GM23338 (cell line): ENCODE results near the gene HEXD. TPM values are rescaled to one million over a fixed set of nuclear protein-coding genes. Genes with fewer than 3 reads are reported as not detected.
A peak's percentile ranks its signal among the peaks of the same experiment; 100 is the strongest.

Source experiments
- ATAC-seq: fragments of 200-7000 bp; cut with Tn5 transposase; 3 replicates; pipeline ENCODE4 v1.9.1; 2020
- DNase-seq: peaks from one replicate; pipeline ENCODE4 v3.0.0-alpha.2; 2015; ENCODE audit warnings: low spot score
- H2AFZ ChIP-seq: fragments of 200-600 bp; sonication (generic); 2 replicates; pipeline ENCODE4 v1.8.0; 2016; ENCODE audit warnings: antibody characterized with exemption, mild to moderate bottlenecking, moderate library complexity
- H3F3A ChIP-seq: fragments of 200-600 bp; sonication (generic); replicated peaks from 2 replicates; pipeline ENCODE4 v1.8.0; 2017; ENCODE audit warnings: antibody characterized with exemption, mixed run types, low read depth
- H3K27ac ChIP-seq: fragments of 200-600 bp; sonication (generic); 2 replicates; pipeline ENCODE4 v1.6.1; 2016; ENCODE audit warnings: low read depth
- H3K27me3 ChIP-seq: fragments of 200-600 bp; sonication (generic); 2 replicates; pipeline ENCODE4 v1.8.0; 2016; ENCODE audit warnings: mild to moderate bottlenecking, mixed run types, moderate library complexity; ENCODE audit not compliant: insufficient read depth
- H3K36me3 ChIP-seq: fragments of 200-600 bp; sonication (generic); 2 replicates; pipeline ENCODE4 v1.8.0; 2016; ENCODE audit warnings: mild to moderate bottlenecking; ENCODE audit not compliant: insufficient read depth
- H3K4me1 ChIP-seq: fragments of 200-600 bp; sonication (generic); 2 replicates; pipeline ENCODE4 v1.8.0; 2016; ENCODE audit warnings: mild to moderate bottlenecking, moderate library complexity; ENCODE audit not compliant: insufficient read depth
- H3K4me2 ChIP-seq: fragments of 200-600 bp; sonication (generic); 2 replicates; pipeline ENCODE4 v1.7.1; 2017; ENCODE audit warnings: mixed run types
- H3K4me3 ChIP-seq: fragments of 200-600 bp; sonication (generic); 2 replicates; pipeline ENCODE4 v1.6.1; 2016; ENCODE audit warnings: mixed run types
- H3K79me2 ChIP-seq: fragments of 200-600 bp; sonication (generic); replicated peaks from 2 replicates; pipeline ENCODE4 v1.8.0; 2017; ENCODE audit warnings: mild to moderate bottlenecking; ENCODE audit not compliant: insufficient read depth
- H3K9me2 ChIP-seq: fragments of 200-600 bp; sonication (generic); 2 replicates; pipeline ENCODE4 v1.8.0; 2017; ENCODE audit not compliant: insufficient read depth
- H4K20me1 ChIP-seq: fragments of 200-600 bp; sonication (generic); replicated peaks from 2 replicates; pipeline ENCODE4 v1.8.0; 2017; ENCODE audit warnings: mild to moderate bottlenecking; ENCODE audit not compliant: insufficient read depth
- H3K27ac Mint-ChIP-seq: 2 replicates; pipeline ENCODE4 v1.8.0; 2020; ENCODE audit warnings: inconsistent platforms, mild to moderate bottlenecking, moderate library complexity, mixed read lengths
- H3K27me3 Mint-ChIP-seq: 3 replicates; pipeline ENCODE4 v1.8.0; 2022; ENCODE audit warnings: low read depth, mild to moderate bottlenecking, moderate library complexity, mixed read lengths, inconsistent platforms; ENCODE audit not compliant: insufficient read depth, poor library complexity
- H3K36me3 Mint-ChIP-seq: 3 replicates; pipeline ENCODE4 v1.8.0; 2021; ENCODE audit warnings: low read depth, mild to moderate bottlenecking, inconsistent platforms, moderate library complexity, mixed read lengths
- H3K4me1 Mint-ChIP-seq: 3 replicates; pipeline ENCODE4 v1.8.0; 2020; ENCODE audit warnings: mild to moderate bottlenecking, inconsistent platforms, mixed read lengths
- H3K4me3 Mint-ChIP-seq: 3 replicates; pipeline ENCODE4 v1.8.0; 2021; ENCODE audit warnings: moderate library complexity, mild to moderate bottlenecking, inconsistent platforms, mixed read lengths
- H3K9me3 Mint-ChIP-seq: 3 replicates; pipeline ENCODE4 v1.8.0; 2020; ENCODE audit warnings: moderate library complexity, mild to moderate bottlenecking, inconsistent platforms, mixed read lengths
- CREB1 ChIP-seq: fragments of 250-450 bp; sonication (Bioruptor Pico); IDR thresholded peaks from 2 replicates; pipeline ENCODE4 v1.5.0; 2020; ENCODE audit warnings: low read depth, mild to moderate bottlenecking, moderate library complexity
- EZH2 ChIP-seq: fragments of 200-600 bp; sonication (generic); IDR thresholded peaks from one replicate; pipeline ENCODE4 v1.8.0; 2017; ENCODE audit warnings: antibody characterized with exemption, mild to moderate bottlenecking, low read depth; ENCODE audit not compliant: unreplicated experiment
- EZH2phosphoT487 ChIP-seq: fragments of 200-600 bp; sonication (generic); IDR thresholded peaks from one replicate; pipeline ENCODE4 v1.8.1; 2018; ENCODE audit warnings: antibody characterized with exemption; ENCODE audit not compliant: unreplicated experiment
- NANOG ChIP-seq: IDR thresholded peaks from 2 replicates; pipeline ENCODE4 v1.6.1; 2016; ENCODE audit warnings: antibody characterized with exemption, borderline replicate concordance
- POLR2AphosphoS5 ChIP-seq: IDR thresholded peaks from 2 replicates; pipeline ENCODE4 v1.6.1; 2016; ENCODE audit warnings: antibody characterized with exemption, low read depth
- STAT1 ChIP-seq: IDR thresholded peaks from one replicate; pipeline ENCODE4 v1.6.1; 2016; ENCODE audit warnings: antibody characterized with exemption; ENCODE audit not compliant: unreplicated experiment
- ZNF114 ChIP-seq: fragments of 250-450 bp; sonication (Bioruptor Pico); IDR thresholded peaks from 2 replicates; pipeline ENCODE4 v1.5.0; 2020; ENCODE audit warnings: mild to moderate bottlenecking, moderate library complexity
- ZNF331 ChIP-seq: fragments of 250-450 bp; sonication (Bioruptor Pico); IDR thresholded peaks from 2 replicates; pipeline ENCODE4 v1.5.0; 2020; ENCODE audit warnings: low read depth, mild to moderate bottlenecking, moderate library complexity
- polyA plus RNA-seq: library from polyadenylated mRNA; unstranded; fragments of >200 nt; fragmentation: Nextera tagmentation; extraction: Ambion mirVana; gene quantifications from 2 replicates; pipeline ENCODE4 v1.2.1, GENCODE V29; 2016
- total RNA-seq: library from RNA; depleted of rRNA; stranded (reverse); fragments of >200 nt; shearing (Covaris generic); gene quantifications from 2 replicates; pipeline ENCODE4 v1.2.3, GENCODE V29; 2014
- TF ChIP-seq, protein P1 (sequence below): fragments of 250-450 bp; sonication (Bioruptor Pico); IDR thresholded peaks from 2 replicates; pipeline ENCODE4 v1.5.0; 2020; ENCODE audit warnings: mild to moderate bottlenecking, moderate library complexity
- TF ChIP-seq, protein P2 (sequence below), 2 experiments: fragments of 200-600 bp in 1 of 2; sonication (generic) in 1 of 2; conservative IDR thresholded peaks; 2 replicates each; pipeline versions ENCODE4 v1.5.1 to v1.6.1; 2016 to 2017; ENCODE audit warnings: antibody characterized with exemption in 2 of 2, low read depth in 2 of 2, mild to moderate bottlenecking in 2 of 2, moderate library complexity in 1 of 2

Gene HEXD
- total and polyA plus RNA-seq, 2 experiments from 2014 or later = 11.9 to 31.1 TPM

DNA sequence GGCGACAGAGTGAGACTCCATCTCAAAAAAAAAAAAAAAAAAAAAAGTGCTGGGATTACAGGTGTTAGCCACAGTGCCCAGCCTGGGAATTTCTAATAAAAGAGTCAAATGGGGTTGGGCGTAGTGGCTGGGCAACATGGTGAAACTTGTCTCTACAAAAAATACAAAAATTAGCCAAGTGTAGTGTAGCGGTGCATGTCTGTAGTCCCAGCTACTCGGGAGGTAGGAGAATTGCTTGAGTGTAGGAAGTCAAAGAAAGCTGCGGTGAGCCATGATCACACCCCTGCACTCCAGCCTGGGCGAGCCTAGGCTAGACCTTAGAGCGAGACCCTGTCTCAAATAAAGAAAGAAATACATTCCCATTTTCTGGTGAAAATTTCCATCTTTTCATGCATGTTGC lies 48.9 kb upstream of the HEXD start (continued):
- TF ChIP-seq, protein P1, sequence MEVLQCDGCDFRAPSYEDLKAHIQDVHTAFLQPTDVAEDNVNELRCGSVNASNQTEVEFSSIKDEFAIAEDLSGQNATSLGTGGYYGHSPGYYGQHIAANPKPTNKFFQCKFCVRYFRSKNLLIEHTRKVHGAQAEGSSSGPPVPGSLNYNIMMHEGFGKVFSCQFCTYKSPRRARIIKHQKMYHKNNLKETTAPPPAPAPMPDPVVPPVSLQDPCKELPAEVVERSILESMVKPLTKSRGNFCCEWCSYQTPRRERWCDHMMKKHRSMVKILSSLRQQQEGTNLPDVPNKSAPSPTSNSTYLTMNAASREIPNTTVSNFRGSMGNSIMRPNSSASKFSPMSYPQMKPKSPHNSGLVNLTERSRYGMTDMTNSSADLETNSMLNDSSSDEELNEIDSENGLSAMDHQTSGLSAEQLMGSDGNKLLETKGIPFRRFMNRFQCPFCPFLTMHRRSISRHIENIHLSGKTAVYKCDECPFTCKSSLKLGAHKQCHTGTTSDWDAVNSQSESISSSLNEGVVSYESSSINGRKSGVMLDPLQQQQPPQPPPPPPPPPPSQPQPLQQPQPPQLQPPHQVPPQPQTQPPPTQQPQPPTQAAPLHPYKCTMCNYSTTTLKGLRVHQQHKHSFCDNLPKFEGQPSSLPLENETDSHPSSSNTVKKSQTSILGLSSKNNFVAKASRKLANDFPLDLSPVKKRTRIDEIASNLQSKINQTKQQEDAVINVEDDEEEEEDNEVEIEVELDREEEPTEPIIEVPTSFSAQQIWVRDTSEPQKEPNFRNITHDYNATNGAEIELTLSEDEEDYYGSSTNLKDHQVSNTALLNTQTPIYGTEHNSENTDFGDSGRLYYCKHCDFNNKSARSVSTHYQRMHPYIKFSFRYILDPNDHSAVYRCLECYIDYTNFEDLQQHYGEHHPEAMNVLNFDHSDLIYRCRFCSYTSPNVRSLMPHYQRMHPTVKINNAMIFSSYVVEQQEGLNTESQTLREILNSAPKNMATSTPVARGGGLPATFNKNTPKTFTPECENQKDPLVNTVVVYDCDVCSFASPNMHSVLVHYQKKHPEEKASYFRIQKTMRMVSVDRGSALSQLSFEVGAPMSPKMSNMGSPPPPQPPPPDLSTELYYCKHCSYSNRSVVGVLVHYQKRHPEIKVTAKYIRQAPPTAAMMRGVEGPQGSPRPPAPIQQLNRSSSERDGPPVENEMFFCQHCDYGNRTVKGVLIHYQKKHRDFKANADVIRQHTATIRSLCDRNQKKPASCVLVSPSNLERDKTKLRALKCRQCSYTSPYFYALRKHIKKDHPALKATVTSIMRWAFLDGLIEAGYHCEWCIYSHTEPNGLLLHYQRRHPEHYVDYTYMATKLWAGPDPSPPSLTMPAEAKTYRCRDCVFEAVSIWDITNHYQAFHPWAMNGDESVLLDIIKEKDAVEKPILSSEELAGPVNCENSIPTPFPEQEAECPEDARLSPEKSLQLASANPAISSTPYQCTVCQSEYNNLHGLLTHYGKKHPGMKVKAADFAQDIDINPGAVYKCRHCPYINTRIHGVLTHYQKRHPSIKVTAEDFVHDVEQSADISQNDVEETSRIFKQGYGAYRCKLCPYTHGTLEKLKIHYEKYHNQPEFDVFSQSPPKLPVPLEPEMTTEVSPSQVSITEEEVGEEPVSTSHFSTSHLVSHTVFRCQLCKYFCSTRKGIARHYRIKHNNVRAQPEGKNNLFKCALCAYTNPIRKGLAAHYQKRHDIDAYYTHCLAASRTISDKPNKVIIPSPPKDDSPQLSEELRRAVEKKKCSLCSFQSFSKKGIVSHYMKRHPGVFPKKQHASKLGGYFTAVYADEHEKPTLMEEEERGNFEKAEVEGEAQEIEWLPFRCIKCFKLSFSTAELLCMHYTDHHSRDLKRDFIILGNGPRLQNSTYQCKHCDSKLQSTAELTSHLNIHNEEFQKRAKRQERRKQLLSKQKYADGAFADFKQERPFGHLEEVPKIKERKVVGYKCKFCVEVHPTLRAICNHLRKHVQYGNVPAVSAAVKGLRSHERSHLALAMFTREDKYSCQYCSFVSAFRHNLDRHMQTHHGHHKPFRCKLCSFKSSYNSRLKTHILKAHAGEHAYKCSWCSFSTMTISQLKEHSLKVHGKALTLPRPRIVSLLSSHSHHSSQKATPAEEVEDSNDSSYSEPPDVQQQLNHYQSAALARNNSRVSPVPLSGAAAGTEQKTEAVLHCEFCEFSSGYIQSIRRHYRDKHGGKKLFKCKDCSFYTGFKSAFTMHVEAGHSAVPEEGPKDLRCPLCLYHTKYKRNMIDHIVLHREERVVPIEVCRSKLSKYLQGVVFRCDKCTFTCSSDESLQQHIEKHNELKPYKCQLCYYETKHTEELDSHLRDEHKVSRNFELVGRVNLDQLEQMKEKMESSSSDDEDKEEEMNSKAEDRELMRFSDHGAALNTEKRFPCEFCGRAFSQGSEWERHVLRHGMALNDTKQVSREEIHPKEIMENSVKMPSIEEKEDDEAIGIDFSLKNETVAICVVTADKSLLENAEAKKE = no peak
- TF ChIP-seq ZNF331 (CRISPR knock-in tag) (no peak), CREB1 (no peak), NANOG (no peak), ZNF114 (CRISPR knock-in tag) (no peak), STAT1 (no peak)

DNA sequence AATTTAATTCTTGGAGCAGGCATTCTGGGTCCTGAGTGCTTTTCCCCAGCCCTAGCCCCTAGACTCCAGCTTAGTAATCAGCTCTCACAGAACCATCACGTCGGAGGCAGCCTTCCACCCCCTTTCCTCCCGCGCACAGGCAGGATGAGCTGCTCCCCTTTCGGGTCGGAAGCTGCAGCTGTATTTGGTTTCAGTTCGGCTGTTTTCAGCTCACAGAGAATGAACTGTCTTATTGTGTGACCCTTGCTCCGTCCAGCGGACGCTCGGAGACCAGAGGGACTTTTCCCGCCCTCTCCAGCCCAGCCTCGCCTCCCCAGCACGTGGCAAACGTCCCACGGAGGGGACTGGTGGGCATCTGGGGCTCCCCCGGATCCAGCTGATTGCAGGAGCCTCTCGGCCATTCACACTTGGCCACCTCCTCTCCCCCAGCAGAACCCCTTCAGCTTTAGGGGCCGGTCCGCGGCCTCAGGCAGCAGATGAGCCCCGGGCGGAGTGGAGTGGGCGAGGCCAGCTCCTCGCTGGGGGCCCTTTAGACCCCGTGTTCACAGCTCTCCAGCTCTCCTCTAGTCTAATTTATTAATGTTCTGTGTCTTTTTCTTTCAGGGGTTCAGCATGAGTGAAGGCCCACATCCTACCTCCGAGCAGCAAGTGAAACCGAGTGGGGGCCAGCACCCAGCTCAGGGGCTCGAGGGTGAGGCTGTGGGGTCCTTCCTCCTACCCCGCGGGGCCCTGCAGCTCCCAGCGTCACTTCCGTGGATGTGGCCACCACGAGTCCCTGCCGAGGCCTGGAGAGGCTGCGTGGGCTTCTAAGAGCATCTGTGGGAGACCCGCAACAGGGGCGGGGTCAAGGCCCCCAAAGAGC lies 47.4 kb upstream of the HEXD start:
- no peak for DNase-seq
- Mint-ChIP-seq H3K4me1 (peaks cover 5% of the 10 kb centered on the region), H3K27ac (no peak overlapping the region), H3K27me3 (peaks cover 44% of the 10 kb centered on the region), H3K9me3 (peaks cover 12% of the 10 kb centered on the region; the same call in 2 of the 3 replicates), H3K36me3 (peaks cover 4% of the 10 kb centered on the region; the same call in 2 of the 3 replicates), H3K4me3 (peak overlapping the region; percentile 50; the same call in 1 of the 3 replicates)
- peak overlapping the region; percentile 77 for H3K4me2 ChIP-seq
- H3K4me3 ChIP-seq = peak overlapping the region; percentile 51
- no peak for TF ChIP-seq EZH2phosphoT487
- no peak for TF ChIP-seq POLR2AphosphoS5
- TF ChIP-seq, protein P2, sequence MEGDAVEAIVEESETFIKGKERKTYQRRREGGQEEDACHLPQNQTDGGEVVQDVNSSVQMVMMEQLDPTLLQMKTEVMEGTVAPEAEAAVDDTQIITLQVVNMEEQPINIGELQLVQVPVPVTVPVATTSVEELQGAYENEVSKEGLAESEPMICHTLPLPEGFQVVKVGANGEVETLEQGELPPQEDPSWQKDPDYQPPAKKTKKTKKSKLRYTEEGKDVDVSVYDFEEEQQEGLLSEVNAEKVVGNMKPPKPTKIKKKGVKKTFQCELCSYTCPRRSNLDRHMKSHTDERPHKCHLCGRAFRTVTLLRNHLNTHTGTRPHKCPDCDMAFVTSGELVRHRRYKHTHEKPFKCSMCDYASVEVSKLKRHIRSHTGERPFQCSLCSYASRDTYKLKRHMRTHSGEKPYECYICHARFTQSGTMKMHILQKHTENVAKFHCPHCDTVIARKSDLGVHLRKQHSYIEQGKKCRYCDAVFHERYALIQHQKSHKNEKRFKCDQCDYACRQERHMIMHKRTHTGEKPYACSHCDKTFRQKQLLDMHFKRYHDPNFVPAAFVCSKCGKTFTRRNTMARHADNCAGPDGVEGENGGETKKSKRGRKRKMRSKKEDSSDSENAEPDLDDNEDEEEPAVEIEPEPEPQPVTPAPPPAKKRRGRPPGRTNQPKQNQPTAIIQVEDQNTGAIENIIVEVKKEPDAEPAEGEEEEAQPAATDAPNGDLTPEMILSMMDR (conservative IDR thresholded peaks at IDR 0.05; ENCODE audit: low read depth in 2 of 2) = no peak
- no peak for TF ChIP-seq EZH2
- TF ChIP-seq STAT1 = no peak
- no peaks in the 10 kb centered on the region for H3K79me2 ChIP-seq
- no peaks in the 10 kb centered on the region; the same call in 1 of the 2 replicates for H3K4me1 ChIP-seq
- ATAC-seq = no peak
- H3F3A ChIP-seq = no peaks in the 10 kb centered on the region
- peaks cover 58% of the 10 kb centered on the region for H3K27me3 ChIP-seq
- H2AFZ ChIP-seq = peak overlapping the region; percentile 78; the same call in 1 of the 2 replicates
- no peaks in the 10 kb centered on the region for H3K9me2 ChIP-seq
- no peak overlapping the region for H3K27ac ChIP-seq
- H4K20me1 ChIP-seq = no peaks in the 10 kb centered on the region
- H3K36me3 ChIP-seq = no peaks in the 10 kb centered on the region
